HepG2 (cell line): Measurements from ENCODE around the gene ZNF341. TPM values are rescaled to one million over a fixed set of nuclear protein-coding genes. Genes with fewer than 3 reads are reported as not detected.

Experiments
- ARNT ChIP-seq: fragments of 450-650 bp; IDR thresholded peaks from 2 replicates; pipeline ENCODE4 v1.6.1; 2017
- DZIP1 ChIP-seq: sonication (generic); formaldehyde crosslinking; IDR thresholded peaks from 2 replicates; pipeline ENCODE4 v1.5.0; 2020; ENCODE audit warnings: mild to moderate bottlenecking, missing genetic modification reagents
- GTF2F1 ChIP-seq: fragments of 150-350 bp; IDR thresholded peaks from 2 replicates; pipeline ENCODE4 v1.6.1; 2014; ENCODE audit warnings: low read length
- HOXA3 ChIP-seq: sonication (generic); formaldehyde crosslinking; IDR thresholded peaks from 2 replicates; pipeline ENCODE4 v1.5.0; 2020; ENCODE audit warnings: missing genetic modification reagents
- IRX3 ChIP-seq: sonication (generic); formaldehyde crosslinking; IDR thresholded peaks from 2 replicates; pipeline ENCODE4 v1.8.1; 2023; ENCODE audit warnings: mild to moderate bottlenecking, low read depth, missing genetic modification reagents, borderline replicate concordance
- MTA1 ChIP-seq: sonication (generic); formaldehyde crosslinking; IDR thresholded peaks from 2 replicates; pipeline ENCODE4 v1.4.0; 2020; ENCODE audit warnings: missing genetic modification reagents, mild to moderate bottlenecking, borderline replicate concordance
- NCOA5 ChIP-seq: sonication (generic); formaldehyde crosslinking; IDR thresholded peaks from 2 replicates; pipeline ENCODE4 v1.4.0; 2020; ENCODE audit warnings: missing genetic modification reagents
- NFAT5 ChIP-seq: sonication (generic); formaldehyde crosslinking; IDR thresholded peaks from 2 replicates; pipeline ENCODE4 v1.4.0; 2020; ENCODE audit warnings: missing genetic modification reagents
- NKX3-1 ChIP-seq: sonication (generic); formaldehyde crosslinking; IDR thresholded peaks from 2 replicates; pipeline ENCODE4 v1.5.0; 2020; ENCODE audit warnings: missing genetic modification reagents
- POLR2A ChIP-seq, 2 experiments: IDR thresholded peaks; 2 replicates each; pipeline ENCODE4 v1.6.1; 2011; ENCODE audit warnings: low read depth in 2 of 2, low read length in 2 of 2, mild to moderate bottlenecking in 1 of 2, moderate library complexity in 1 of 2; ENCODE audit not compliant: insufficient read depth in 1 of 2
- RBM39 ChIP-seq: fragments of 200-400 bp; formaldehyde crosslinking; IDR thresholded peaks from one replicate; pipeline ENCODE4 v1.6.1; 2018; ENCODE audit warnings: antibody characterized with exemption, mild to moderate bottlenecking, low read depth, low read length; ENCODE audit not compliant: poor library complexity, severe bottlenecking
- THAP11 ChIP-seq: IDR thresholded peaks from 2 replicates; pipeline ENCODE4 v1.6.1; 2016; ENCODE audit warnings: missing biosample characterization, missing genetic modification reagents
- ZBTB37 ChIP-seq: sonication (generic); formaldehyde crosslinking; IDR thresholded peaks from 2 replicates; pipeline ENCODE4 v1.4.0; 2020; ENCODE audit warnings: mild to moderate bottlenecking, missing genetic modification reagents
- ZNF263 ChIP-seq: sonication (generic); formaldehyde crosslinking; IDR thresholded peaks from 2 replicates; pipeline ENCODE4 v1.4.0; 2020; ENCODE audit warnings: missing genetic modification reagents
- ZNF282 ChIP-seq: fragments of 450-650 bp; IDR thresholded peaks from 2 replicates; pipeline ENCODE4 v1.6.1; 2018; ENCODE audit not compliant: partially characterized antibody
- ZNF33B ChIP-seq: sonication (generic); formaldehyde crosslinking; IDR thresholded peaks from 2 replicates; pipeline ENCODE4 v1.5.1; 2020; ENCODE audit warnings: mild to moderate bottlenecking, missing genetic modification reagents
- ZNF512B ChIP-seq: sonication (generic); formaldehyde crosslinking; IDR thresholded peaks from 2 replicates; pipeline ENCODE4 v1.5.1; 2020; ENCODE audit warnings: missing genetic modification reagents, mild to moderate bottlenecking, borderline replicate concordance
- ZSCAN29 ChIP-seq: sonication (generic); formaldehyde crosslinking; conservative IDR thresholded peaks from 2 replicates; pipeline ENCODE4 v1.4.0; 2020; ENCODE audit warnings: mild to moderate bottlenecking, missing genetic modification reagents
- polyA plus RNA-seq, 8 experiments: library from polyadenylated mRNA; depleted of rRNA in 3 of 8; stranded (reverse) in 7 of 8; unstranded in 1 of 8; fragments of >200 nt; fragmentation: Illumina TruSeq in 4 of 8; extraction: Trizol in 4 of 8; gene quantifications; 2 replicates each; pipeline versions ENCODE4 v1.2.1 to v1.2.3, GENCODE V29; 2011 to 2016; ENCODE audit warnings: low read depth in 4 of 8, missing spikeins in 1 of 8, mixed read lengths in 1 of 8; ENCODE audit not compliant: insufficient read depth in 1 of 8
- total RNA-seq, 5 experiments: library from RNA; depleted of rRNA; stranded (reverse); fragments of >200 nt; fragmentation: Illumina TruSeq; extraction: Trizol; gene quantifications; 2 replicates each; pipeline ENCODE4 v1.2.3, GENCODE V29; 2016; ENCODE audit warnings: low read depth in 1 of 5

The ZNF341 gene
- total and polyA plus RNA-seq, 2 of the 13 experiments (the other 11 are each of a cell fraction or from before 2014, with no cell fraction given), result 1.1 to 2.2 TPM

- TF ChIP-seq ZSCAN29, result 0 out of 2 replicates have a peak, but pooled peaks have one; percentile 71
- TF ChIP-seq NCOA5 (CRISPR knock-in tag), result no peak
- no peak; the same call in 1 of the 2 replicates for TF ChIP-seq MTA1 (CRISPR knock-in tag)
- TF ChIP-seq POLR2A (IDR thresholded peaks at IDR 0.05; ENCODE audit: insufficient read depth in 1 of 2, low read depth in 2 of 2, low read length in 2 of 2), result no peak
- no peak; the same call in 1 of the 2 replicates for TF ChIP-seq ZBTB37 (CRISPR knock-in tag)
- TF ChIP-seq ZNF512B (CRISPR knock-in tag), result peak; percentile 58; the same call in 1 of the 2 replicates
- no peak for TF ChIP-seq RBM39
- no peak for TF ChIP-seq NFAT5 (CRISPR knock-in tag)
- 0 out of 2 replicates have a peak, but pooled peaks have one; percentile 36 for TF ChIP-seq ZNF263
- TF ChIP-seq GTF2F1, result no peak
- TF ChIP-seq HOXA3 (CRISPR knock-in tag), result peak; percentile 22; the same call in 1 of the 2 replicates
- TF ChIP-seq ARNT, result no peak
- TF ChIP-seq THAP11 (CRISPR knock-in tag), result peak; percentile 60
- TF ChIP-seq ZNF282, result no peak
- no peak for TF ChIP-seq ZNF33B (CRISPR knock-in tag)
- 0 out of 2 replicates have a peak, but pooled peaks have one; percentile 20 for TF ChIP-seq IRX3 (CRISPR knock-in tag)
- TF ChIP-seq NKX3-1, result peak; percentile 82; the same call in 1 of the 2 replicates
- TF ChIP-seq DZIP1 (CRISPR knock-in tag), result 0 out of 2 replicates have a peak, but pooled peaks have one; percentile 61
Observed at GRCh38 chr20:33724439-33725094, 7.2 kb upstream of the ZNF341 start (continued).
